Erythroblast (primary cell): ENCODE measurements around the gene STKLD1.
"Not testable (repeated sequence)": the region's sequence is repeated elsewhere in the genome, so short reads cannot be mapped to it uniquely, and the experiment has no call there.

Experiments used
- GATA1 ChIP-seq: IDR thresholded peaks from 2 replicates; pipeline ENCODE4 v1.6.1; 2011; ENCODE audit warnings: low read depth, mild to moderate bottlenecking, control low read depth, low read length, moderate library complexity
- POLR2A ChIP-seq: IDR thresholded peaks from 2 replicates; pipeline ENCODE4 v1.6.1; 2011; ENCODE audit warnings: mild to moderate bottlenecking, low read length

DNA sequence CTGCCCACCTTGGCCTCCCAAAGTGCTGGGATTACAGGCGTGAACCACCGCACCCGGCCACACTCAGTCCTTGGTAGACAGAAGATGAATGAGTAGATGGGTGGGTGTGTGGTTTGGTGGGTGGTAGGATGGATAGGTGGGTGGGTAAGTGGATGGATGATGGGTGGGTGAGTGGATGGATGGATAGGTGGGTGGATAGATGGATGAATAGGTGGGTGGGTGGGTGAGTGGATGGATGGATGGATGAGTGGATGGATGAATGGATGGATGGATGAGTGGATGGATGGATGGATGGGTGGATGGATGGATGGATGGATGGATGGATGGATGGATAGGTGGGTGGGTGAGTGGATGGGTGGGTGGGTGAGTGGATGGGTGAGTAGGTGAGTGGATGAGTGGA is 16.1 kb downstream of the STKLD1 start:
- TF ChIP-seq POLR2A, GATA1: not testable (repeated sequence)
